CD14-positive monocyte (primary cell): ENCODE measurements around the gene TMEM164. TPM values are rescaled to one million over a fixed set of nuclear protein-coding genes. Genes with fewer than 3 reads are reported as not detected.

Source experiments
- DNase-seq, 3 donors: peaks; one replicate each; pipeline ENCODE4 v3.0.0-alpha.2; 2011 to 2022
- H2AFZ ChIP-seq: 2 replicates; pipeline ENCODE4 v1.6.0; 2012; ENCODE audit warnings: mild to moderate bottlenecking, low read depth, low read length, inconsistent platforms; ENCODE audit not compliant: insufficient read depth, poor library complexity, severe bottlenecking
- H3K27ac ChIP-seq, 2 donors: 1 replicate in 1 of 2; 2 replicates in 1 of 2; pipeline ENCODE4 v1.5.1; 2012 to 2013; ENCODE audit warnings: low read length in 2 of 2, control low read depth in 1 of 2, inconsistent platforms in 1 of 2, low read depth in 1 of 2, mild to moderate bottlenecking in 1 of 2
- H3K27me3 ChIP-seq, 2 donors: one replicate each; pipeline versions ENCODE4 v1.6.0 to v1.6.1; 2011 to 2013; ENCODE audit warnings: low read length in 2 of 2; ENCODE audit not compliant: control insufficient read depth in 2 of 2, insufficient read depth in 2 of 2
- H3K36me3 ChIP-seq, 2 donors: replicated peaks in 1 of 2; 1 replicate in 1 of 2; 2 replicates in 1 of 2; pipeline versions ENCODE4 v1.5.1 to v1.6.1; 2012 to 2013; ENCODE audit warnings: low read length in 2 of 2, control low read depth in 1 of 2, inconsistent platforms in 1 of 2, mild to moderate bottlenecking in 1 of 2; ENCODE audit not compliant: insufficient read depth in 2 of 2, control insufficient read depth in 1 of 2
- H3K4me1 ChIP-seq, 2 donors: 1 replicate in 1 of 2; 2 replicates in 1 of 2; pipeline versions ENCODE4 v1.5.1 to v1.6.1; 2012 to 2013; ENCODE audit warnings: low read length in 2 of 2, control low read depth in 1 of 2, inconsistent platforms in 1 of 2, mild to moderate bottlenecking in 1 of 2, moderate library complexity in 1 of 2; ENCODE audit not compliant: insufficient read depth in 2 of 2, control insufficient read depth in 1 of 2
- H3K4me2 ChIP-seq: replicated peaks from 2 replicates; pipeline ENCODE3; 2012; ENCODE audit warnings: low read length, moderate library complexity, mild to moderate bottlenecking; ENCODE audit not compliant: poor library complexity, severe bottlenecking; ENCODE audit errors: extremely low read depth
- H3K4me3 ChIP-seq, 3 experiments: fragments of 200-600 bp in 1 of 3; sonication (generic) in 1 of 3; replicated peaks in 1 of 3; 1 replicate in 2 of 3; 2 replicates in 1 of 3; pipeline ENCODE4 v1.5.1; 2011 to 2013; ENCODE audit warnings: low read length in 3 of 3, mild to moderate bottlenecking in 3 of 3, control low read depth in 2 of 3, low read depth in 2 of 3, inconsistent platforms in 1 of 3, moderate library complexity in 1 of 3
- H3K79me2 ChIP-seq: 2 replicates; pipeline ENCODE4 v1.6.0; 2012; ENCODE audit warnings: mild to moderate bottlenecking, control low read depth, inconsistent platforms, low read length, moderate library complexity; ENCODE audit not compliant: insufficient read depth
- H3K9ac ChIP-seq: 2 replicates; pipeline ENCODE4 v1.6.0; 2017; ENCODE audit warnings: low read length, mild to moderate bottlenecking; ENCODE audit not compliant: insufficient read depth, poor library complexity, severe bottlenecking
- H3K9me3 ChIP-seq, 2 donors: replicated peaks in 1 of 2; 1 replicate in 1 of 2; 2 replicates in 1 of 2; pipeline versions ENCODE4 v1.5.1 to v1.6.1; 2012 to 2013; ENCODE audit warnings: low read length in 2 of 2, control low read depth in 1 of 2; ENCODE audit not compliant: control insufficient read depth in 1 of 2, insufficient read depth in 1 of 2
- H4K20me1 ChIP-seq: 2 replicates; pipeline ENCODE4 v1.6.0; 2012; ENCODE audit warnings: mild to moderate bottlenecking, low read length, control low read depth, moderate library complexity; ENCODE audit not compliant: insufficient read depth
- H3K27ac Mint-ChIP-seq, 7 donors: one replicate each; pipeline ENCODE4 v1.8.0; 2020; ENCODE audit warnings: mild to moderate bottlenecking in 7 of 7, mixed read lengths in 7 of 7, moderate library complexity in 6 of 7, inconsistent platforms in 2 of 7
- H3K27me3 Mint-ChIP-seq, 3 donors: one replicate each; pipeline ENCODE4 v1.8.0; 2021 to 2022; ENCODE audit warnings: low read depth in 3 of 3, mild to moderate bottlenecking in 3 of 3, mixed read lengths in 3 of 3, moderate library complexity in 3 of 3, inconsistent platforms in 1 of 3
- H3K36me3 Mint-ChIP-seq, 2 donors: one replicate each; pipeline ENCODE4 v1.8.0; 2020; ENCODE audit warnings: mixed read lengths in 2 of 2, inconsistent platforms in 1 of 2, mild to moderate bottlenecking in 1 of 2
- H3K4me1 Mint-ChIP-seq: one replicate; pipeline ENCODE4 v1.8.0; 2020; ENCODE audit warnings: mild to moderate bottlenecking, mixed read lengths
- H3K4me3 Mint-ChIP-seq, 2 donors: one replicate each; pipeline ENCODE4 v1.8.0; 2020; ENCODE audit warnings: mild to moderate bottlenecking in 2 of 2, mixed read lengths in 2 of 2, moderate library complexity in 1 of 2
- H3K9me3 Mint-ChIP-seq, 7 donors: one replicate each; pipeline ENCODE4 v1.8.0; 2020 to 2022; ENCODE audit warnings: mixed read lengths in 7 of 7, mild to moderate bottlenecking in 6 of 7, moderate library complexity in 6 of 7, inconsistent platforms in 2 of 7
- WGBS: methylation state at CpG from one replicate; pipeline ENCODE4 v1.1.5; 2013; ENCODE audit warnings: missing lambda C conversion rate; ENCODE audit not compliant: insufficient coverage; 5-methylcytosine and 5-hydroxymethylcytosine counted together
- intact Hi-C, 2 donors: fragments of 100-400 bp; cut with micrococcal nuclease; formaldehyde crosslinking; loops; one replicate each; pipeline versions ENCODE4 v1.15.0 to v1.15.1; 2023
- polyA plus RNA-seq, 3 donors: library from polyadenylated mRNA; depleted of rRNA in 1 of 3; unstranded in 2 of 3; stranded (reverse) in 1 of 3; fragments of 300-500 nt in 2 of 3; fragments of >200 nt in 1 of 3; fragmentation: Illumina TruSeq in 2 of 3; gene quantifications; 1 replicate in 2 of 3; 2 replicates in 1 of 3; pipeline ENCODE4 v1.2.3, GENCODE V29; 2012 to 2021
- TF ChIP-seq, protein P1 (sequence below): fragments of 200-600 bp; IDR thresholded peaks from one replicate; pipeline ENCODE4 v1.8.0; 2022; ENCODE audit warnings: antibody characterized with exemption, mild to moderate bottlenecking

Gene TMEM164
- polyA plus RNA-seq, 3 donors: 5.3 to 39.5 (median 7.3) TPM

DNA sequence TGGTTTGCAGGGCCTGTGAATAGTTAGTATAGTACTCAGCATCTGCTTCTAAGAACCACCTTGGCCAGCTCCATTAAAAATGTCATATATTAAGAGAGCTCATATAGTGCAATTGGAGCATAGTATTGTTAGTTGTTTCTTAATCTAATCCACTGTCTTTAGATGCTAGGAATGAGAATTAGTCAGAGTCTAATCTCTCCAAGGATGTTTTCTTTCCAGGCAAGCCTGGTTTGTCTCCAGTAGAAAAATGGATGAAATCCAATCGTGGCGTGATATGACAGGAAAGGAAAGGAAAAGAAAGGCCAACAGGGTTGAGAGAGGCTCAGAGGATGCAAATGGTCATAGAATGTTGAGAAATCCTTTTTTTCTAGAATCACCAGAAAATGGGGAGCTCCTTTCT is 15.0 kb upstream of the TMEM164 start:
- WGBS: no CpG with 5 or more reads among the region's 2 CpGs
- DNase-seq: no peak
- no peak overlapping the region for H3K4me3 ChIP-seq
- H3K27me3 Mint-ChIP-seq: peaks cover 0 to 4% (median 0%) of the 10 kb centered on the region in 3 donors
- H3K9me3 Mint-ChIP-seq: peaks cover 0 to 5% (median 0%) of the 10 kb centered on the region in 7 donors
- intact Hi-C loops: no loop called here
- H3K4me2 ChIP-seq: no peak overlapping the region
- H3K79me2 ChIP-seq: no peaks in the 10 kb centered on the region
- no peaks in the 10 kb centered on the region for H3K36me3 Mint-ChIP-seq
- H3K4me1 ChIP-seq: no peaks in the 10 kb centered on the region
- peaks cover 4% of the 10 kb centered on the region for H3K4me1 Mint-ChIP-seq
- H3K9me3 ChIP-seq: no peaks in the 10 kb centered on the region
- no peak overlapping the region for H3K9ac ChIP-seq
- no peak overlapping the region for H3K4me3 Mint-ChIP-seq
- no peak overlapping the region for H2AFZ ChIP-seq
- TF ChIP-seq, protein P1, sequence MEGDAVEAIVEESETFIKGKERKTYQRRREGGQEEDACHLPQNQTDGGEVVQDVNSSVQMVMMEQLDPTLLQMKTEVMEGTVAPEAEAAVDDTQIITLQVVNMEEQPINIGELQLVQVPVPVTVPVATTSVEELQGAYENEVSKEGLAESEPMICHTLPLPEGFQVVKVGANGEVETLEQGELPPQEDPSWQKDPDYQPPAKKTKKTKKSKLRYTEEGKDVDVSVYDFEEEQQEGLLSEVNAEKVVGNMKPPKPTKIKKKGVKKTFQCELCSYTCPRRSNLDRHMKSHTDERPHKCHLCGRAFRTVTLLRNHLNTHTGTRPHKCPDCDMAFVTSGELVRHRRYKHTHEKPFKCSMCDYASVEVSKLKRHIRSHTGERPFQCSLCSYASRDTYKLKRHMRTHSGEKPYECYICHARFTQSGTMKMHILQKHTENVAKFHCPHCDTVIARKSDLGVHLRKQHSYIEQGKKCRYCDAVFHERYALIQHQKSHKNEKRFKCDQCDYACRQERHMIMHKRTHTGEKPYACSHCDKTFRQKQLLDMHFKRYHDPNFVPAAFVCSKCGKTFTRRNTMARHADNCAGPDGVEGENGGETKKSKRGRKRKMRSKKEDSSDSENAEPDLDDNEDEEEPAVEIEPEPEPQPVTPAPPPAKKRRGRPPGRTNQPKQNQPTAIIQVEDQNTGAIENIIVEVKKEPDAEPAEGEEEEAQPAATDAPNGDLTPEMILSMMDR: no peak
- no peak overlapping the region for H3K27ac Mint-ChIP-seq
- no peaks in the 10 kb centered on the region for H3K36me3 ChIP-seq
- H3K27ac ChIP-seq: no peak overlapping the region
- no peaks in the 10 kb centered on the region for H4K20me1 ChIP-seq
- H3K27me3 ChIP-seq: peaks cover 0 to 4% of the 10 kb centered on the region in 2 donors

DNA sequence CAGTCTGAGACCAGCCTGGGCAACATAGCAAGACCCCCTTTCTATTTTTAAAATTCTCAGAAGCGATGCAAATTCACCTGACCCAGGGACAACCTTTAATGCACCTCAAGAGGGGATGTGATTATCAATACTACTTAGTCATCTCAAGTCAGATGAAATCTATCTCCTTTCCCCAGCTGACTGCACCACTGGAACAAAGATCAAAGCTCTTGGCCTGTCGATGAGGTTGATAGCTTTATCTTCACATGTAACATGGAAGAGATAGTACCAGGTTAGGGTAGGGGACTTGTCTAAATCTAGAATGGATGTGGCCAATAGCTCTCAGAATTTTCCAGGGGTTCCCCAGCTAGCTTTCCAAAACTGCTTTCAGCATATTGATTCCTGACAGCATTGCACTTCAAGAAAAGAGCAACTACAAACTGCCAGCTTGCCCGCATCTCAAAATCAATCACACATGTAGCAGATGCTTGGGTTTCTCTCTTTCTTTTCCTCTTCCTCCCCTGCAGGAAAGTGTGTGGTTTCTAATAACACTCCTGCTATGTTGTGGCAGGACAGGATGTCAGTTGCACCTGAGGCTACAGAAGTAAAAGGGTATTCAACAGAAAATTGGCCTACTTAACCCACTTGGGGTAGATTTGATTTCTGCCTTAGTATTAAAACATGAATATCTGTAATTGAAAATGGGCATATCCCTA is 12.2 kb upstream of the TMEM164 start:
- intact Hi-C loops: no loop called here
- no CpG with 5 or more reads among the region's 3 CpGs for WGBS
- H3K27me3 Mint-ChIP-seq: peaks cover 0 to 1% (median 0%) of the 10 kb centered on the region in 3 donors
- H3K9ac ChIP-seq: no peak overlapping the region
- no peaks in the 10 kb centered on the region for H3K9me3 ChIP-seq
- H3K4me3 ChIP-seq: no peak overlapping the region
- H3K4me3 Mint-ChIP-seq: no peak overlapping the region
- H3K79me2 ChIP-seq: no peaks in the 10 kb centered on the region
- peaks cover 0 to 2% (median 0%) of the 10 kb centered on the region in 7 donors for H3K9me3 Mint-ChIP-seq
- peaks cover 0 to 4% of the 10 kb centered on the region in 2 donors for H3K27me3 ChIP-seq
- H4K20me1 ChIP-seq: no peaks in the 10 kb centered on the region
- H3K27ac ChIP-seq: no peak overlapping the region
- no peaks in the 10 kb centered on the region for H3K36me3 ChIP-seq
- H3K4me1 Mint-ChIP-seq: peaks cover 4% of the 10 kb centered on the region
- TF ChIP-seq, protein P1: no peak
- H3K36me3 Mint-ChIP-seq: no peaks in the 10 kb centered on the region
- H3K4me2 ChIP-seq: no peak overlapping the region
- no peaks in the 10 kb centered on the region for H3K4me1 ChIP-seq
- H2AFZ ChIP-seq: no peak overlapping the region
- no peak for DNase-seq
- no peak overlapping the region for H3K27ac Mint-ChIP-seq
